Stimulated activated CD4-positive, alpha-beta T cell treated with anti-CD3 and anti-CD28 coated beads, Interleukin-1b, Interleukin-23, amount 100 ng/mL, for 4 hours (primary cell): ENCODE measurements around the gene LARP4B.

Source experiments
- DNase-seq, 2 donors: peaks; one replicate each; pipeline ENCODE4 v3.0.0-alpha.2; 2020; ENCODE audit warnings: low read depth in 2 of 2

The LARP4B gene

GRCh38 chr10:867807-868206 is 63.7 kb downstream of the LARP4B start:
- DNase-seq, result no peak

GRCh38 chr10:866577-866941 is 64.9 kb downstream of the LARP4B start:
- DNase-seq, result no peak

- DNase-seq, result no peak
Measured at GRCh38 chr10:865924-866576, 65.5 kb downstream of the LARP4B start.

- DNase-seq, result no peak
Measured at GRCh38 chr10:865257-865656, 66.2 kb downstream of the LARP4B start.

GRCh38 chr10:860519-860918 is 71.0 kb downstream of the LARP4B start:
- DNase-seq, result no peak

GRCh38 chr10:856416-857157 is 74.9 kb downstream of the LARP4B start:
- DNase-seq, result no peak

GRCh38 chr10:855671-856070 is 75.8 kb downstream of the LARP4B start:
- DNase-seq, result no peak

- DNase-seq, result no peak
Measured at GRCh38 chr10:855079-855478, 76.4 kb downstream of the LARP4B start.

GRCh38 chr10:853017-853416 is 78.5 kb downstream of the LARP4B start:
- no peak for DNase-seq

- DNase-seq, result no peak
Measured at GRCh38 chr10:852386-852785, 79.1 kb downstream of the LARP4B start.

- DNase-seq, result no peak
Measured at GRCh38 chr10:851901-852300, 79.6 kb downstream of the LARP4B start.

- DNase-seq, result no peak
Measured at GRCh38 chr10:850093-850492, 81.4 kb downstream of the LARP4B start.

GRCh38 chr10:847868-848267 is 83.6 kb downstream of the LARP4B start:
- DNase-seq, result no peak

- DNase-seq, result no peak
Measured at GRCh38 chr10:846126-846685, 85.3 kb downstream of the LARP4B start.

- DNase-seq, result no peak
Measured at GRCh38 chr10:845526-845925, 86.0 kb downstream of the LARP4B start.

- no peak for DNase-seq
Measured at GRCh38 chr10:844552-844951, 87.0 kb downstream of the LARP4B start.

GRCh38 chr10:843703-844102 is 87.8 kb downstream of the LARP4B start:
- no peak for DNase-seq

GRCh38 chr10:842795-843194 is 88.7 kb downstream of the LARP4B start:
- DNase-seq, result no peak

- DNase-seq, result no peak
Measured at GRCh38 chr10:841535-841934, 90.0 kb downstream of the LARP4B start.

GRCh38 chr10:839550-840205 is 91.8 kb downstream of the LARP4B start:
- DNase-seq, result no peak

GRCh38 chr10:836782-837181 is 94.7 kb downstream of the LARP4B start:
- DNase-seq, result no peak

- DNase-seq, result no peak
Measured at GRCh38 chr10:834493-834892, 97.0 kb downstream of the LARP4B start.

- DNase-seq, result no peak
Measured at GRCh38 chr10:829241-829640, 102.3 kb downstream of the LARP4B start.
